GM19238 (cell line): ENCODE measurements around the gene HSP90AA1.

Experiments used
- DNase-seq: peaks from one replicate; pipeline ENCODE4 v3.0.0; 2011; ENCODE audit warnings: low spot score; ENCODE audit not compliant: insufficient read length

The HSP90AA1 gene

DNA sequence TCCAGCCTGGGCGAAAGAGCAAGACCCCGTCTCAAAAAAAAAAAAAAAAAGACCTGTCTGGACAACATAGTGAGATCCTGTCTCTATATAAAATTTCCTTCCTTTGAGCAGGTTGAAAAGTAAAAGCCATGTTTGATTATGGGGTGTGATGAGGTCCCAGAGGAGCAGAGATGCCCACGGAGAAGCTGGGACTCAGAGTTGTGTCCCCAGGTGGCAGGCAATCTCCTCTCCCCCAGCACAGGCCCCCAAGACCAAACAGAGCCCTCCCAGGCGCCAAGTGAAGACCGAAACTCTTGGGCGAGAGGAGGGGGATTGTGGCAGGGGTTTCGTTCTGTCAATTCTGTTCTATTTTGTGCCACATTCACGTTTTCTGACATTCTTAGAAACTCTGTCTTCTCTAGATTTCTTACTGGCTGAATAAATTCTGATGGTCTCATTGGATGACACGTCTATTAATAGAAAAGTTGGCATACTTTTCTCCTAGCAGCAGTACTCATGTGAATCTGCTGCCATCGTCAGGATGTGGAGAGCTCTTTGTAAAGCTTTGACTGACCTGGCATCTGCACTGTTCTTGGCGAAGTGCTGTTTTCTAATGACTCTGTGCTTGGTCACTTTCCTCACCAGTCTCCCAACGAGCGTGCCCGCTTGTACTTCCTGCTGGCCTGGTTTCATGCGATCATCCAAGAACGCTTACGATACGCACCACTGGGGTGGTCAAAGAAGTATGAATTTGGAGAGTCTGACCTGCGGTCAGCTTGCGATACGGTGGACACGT lies 43.4 kb downstream of the HSP90AA1 start:
- DNase-seq = no peak

GRCh38 chr14:102042699-102043098 lies 44.1 kb downstream of the HSP90AA1 start:
- DNase-seq = no peak

DNA sequence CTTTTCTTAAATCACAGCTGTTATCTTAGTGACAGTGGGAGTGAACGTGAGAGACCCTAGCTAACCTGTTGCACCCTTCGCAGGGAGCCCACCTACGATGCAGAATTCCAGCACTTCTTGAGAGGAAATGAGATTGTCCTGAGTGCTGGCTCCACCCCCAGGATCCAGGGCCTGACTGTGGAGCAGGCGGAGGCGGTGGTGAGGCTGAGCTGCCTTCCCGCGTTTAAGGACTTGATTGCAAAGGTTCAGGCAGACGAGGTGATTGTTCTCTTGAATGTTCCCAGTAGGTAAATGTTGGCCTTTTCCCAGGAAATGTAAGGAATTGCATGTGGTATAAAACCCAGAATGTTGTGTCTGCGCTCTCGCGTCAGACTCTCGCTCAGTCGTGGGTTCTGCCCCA lies 46.7 kb downstream of the HSP90AA1 start:
- no peak for DNase-seq

DNA sequence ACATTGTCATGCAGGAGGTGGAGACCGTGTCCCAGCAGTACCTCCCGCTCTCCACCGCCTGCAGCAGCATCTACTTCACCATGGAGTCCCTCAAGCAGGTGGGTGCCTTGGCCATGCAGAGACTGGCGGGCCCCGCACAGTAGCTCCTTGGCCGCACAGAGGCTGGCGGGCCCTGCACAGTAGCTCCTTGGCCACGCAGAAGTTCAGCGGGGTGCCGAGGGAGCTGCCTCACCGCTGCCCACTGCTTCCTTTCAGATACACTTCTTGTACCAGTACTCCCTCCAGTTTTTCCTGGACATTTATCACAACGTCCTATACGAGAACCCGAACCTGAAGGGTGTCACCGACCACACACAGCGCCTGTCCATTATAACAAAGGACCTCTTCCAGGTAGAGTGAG lies 47.7 kb downstream of the HSP90AA1 start:
- DNase-seq = no peak

DNA sequence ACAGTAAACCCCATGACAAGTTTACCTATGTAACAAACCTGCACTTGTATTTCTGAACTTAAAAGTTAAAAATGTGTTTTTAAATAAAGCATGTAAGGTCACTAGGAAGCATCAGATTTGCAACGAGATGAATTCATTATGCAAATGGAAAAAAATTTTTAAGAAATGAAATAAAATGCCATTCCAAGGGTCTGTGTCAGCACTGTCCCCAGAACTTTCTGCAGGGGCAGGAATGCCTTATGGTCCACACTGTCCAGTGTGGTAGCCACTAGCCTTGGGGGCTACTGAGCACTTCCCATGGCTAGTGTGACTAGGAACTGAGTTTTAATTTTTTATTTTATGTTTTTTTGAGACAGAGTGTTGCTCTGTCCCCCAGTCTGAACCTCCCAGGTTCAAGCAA lies 49.2 kb downstream of the HSP90AA1 start:
- DNase-seq = no peak

DNA sequence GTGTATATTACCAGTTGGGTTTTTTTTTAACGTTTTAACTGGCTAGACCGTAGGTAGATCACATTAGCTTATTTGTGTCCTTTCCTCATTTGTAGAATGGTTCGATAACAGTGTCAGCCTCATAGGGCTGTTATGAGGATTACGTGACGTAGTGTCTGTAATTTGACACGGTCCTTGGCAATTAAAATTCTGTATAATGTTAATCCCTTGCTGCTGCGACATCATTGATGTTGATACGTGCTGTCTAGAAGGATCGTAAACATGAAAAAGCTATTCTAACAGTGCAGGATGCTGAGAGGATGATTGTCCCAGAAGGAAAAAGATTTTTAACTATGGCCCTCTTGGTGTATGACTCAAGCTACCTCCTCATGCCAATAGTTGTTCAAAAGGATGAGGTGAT lies 50.9 kb downstream of the HSP90AA1 start:
- no peak for DNase-seq

DNA sequence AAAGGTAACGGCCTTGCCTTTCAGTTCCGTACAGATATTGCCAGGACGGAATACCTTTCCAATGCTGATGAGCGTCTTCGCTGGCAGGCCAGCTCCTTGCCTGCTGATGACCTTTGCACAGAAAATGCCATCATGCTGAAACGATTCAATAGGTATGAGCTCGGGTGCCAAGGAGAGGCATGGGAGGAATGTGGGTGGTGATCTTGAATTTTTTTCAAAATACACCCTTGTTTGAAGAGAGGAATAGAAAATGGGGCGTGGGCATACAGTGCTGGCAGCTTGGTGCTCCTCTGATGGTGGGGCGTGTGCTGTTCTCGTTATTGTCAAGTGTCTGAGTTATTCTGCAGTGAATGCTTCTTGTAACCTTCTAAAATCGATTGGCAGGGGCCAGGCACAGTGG lies 52.5 kb downstream of the HSP90AA1 start:
- no peak for DNase-seq

DNA sequence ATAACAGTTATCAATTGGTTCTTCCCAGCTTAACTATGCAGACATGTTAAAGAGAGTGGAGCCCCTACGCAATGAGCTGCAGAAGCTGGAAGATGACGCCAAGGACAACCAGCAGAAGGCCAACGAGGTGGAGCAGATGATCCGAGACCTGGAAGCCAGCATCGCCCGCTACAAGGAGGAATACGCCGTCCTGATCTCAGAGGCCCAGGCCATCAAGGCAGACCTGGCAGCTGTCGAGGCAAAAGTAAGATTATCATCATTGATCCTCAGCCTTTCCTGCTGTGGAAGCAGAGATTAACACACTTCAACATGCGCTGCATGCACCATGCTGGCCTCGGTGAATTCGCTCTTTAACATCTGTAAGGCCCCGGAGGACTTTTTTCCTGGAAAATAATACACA lies 53.6 kb downstream of the HSP90AA1 start:
- DNase-seq = no peak
